GM10248 (cell line): ENCODE results near the gene GARIN5A.

Source experiments
- CTCF ChIA-PET: fragments of 300-600 bp; sonication (Branson Sonifier 250); formaldehyde crosslinking; extraction: SDS; loops from one replicate; lab custom pipeline; 2021; ENCODE audit warnings: antibody characterized with exemption; lab: Yijun Ruan, JAX
- POLR2A ChIA-PET: fragments of 350-650 bp; sonication (Branson Sonifier 250); formaldehyde crosslinking; extraction: SDS; loops from one replicate; lab custom pipeline; 2020; ENCODE audit warnings: antibody characterized with exemption; lab: Yijun Ruan, JAX
- DNase-seq: peaks from one replicate; pipeline ENCODE4 v3.0.0; 2012; ENCODE audit errors: extremely low spot score
- TF ChIP-seq, protein P1 (sequence below): IDR thresholded peaks from 2 replicates; pipeline ENCODE4 v1.5.1; 2012; ENCODE audit warnings: mild to moderate bottlenecking, low read depth; ENCODE audit errors: extremely low read depth, missing control alignments, control extremely low read depth

Gene GARIN5A

DNA sequence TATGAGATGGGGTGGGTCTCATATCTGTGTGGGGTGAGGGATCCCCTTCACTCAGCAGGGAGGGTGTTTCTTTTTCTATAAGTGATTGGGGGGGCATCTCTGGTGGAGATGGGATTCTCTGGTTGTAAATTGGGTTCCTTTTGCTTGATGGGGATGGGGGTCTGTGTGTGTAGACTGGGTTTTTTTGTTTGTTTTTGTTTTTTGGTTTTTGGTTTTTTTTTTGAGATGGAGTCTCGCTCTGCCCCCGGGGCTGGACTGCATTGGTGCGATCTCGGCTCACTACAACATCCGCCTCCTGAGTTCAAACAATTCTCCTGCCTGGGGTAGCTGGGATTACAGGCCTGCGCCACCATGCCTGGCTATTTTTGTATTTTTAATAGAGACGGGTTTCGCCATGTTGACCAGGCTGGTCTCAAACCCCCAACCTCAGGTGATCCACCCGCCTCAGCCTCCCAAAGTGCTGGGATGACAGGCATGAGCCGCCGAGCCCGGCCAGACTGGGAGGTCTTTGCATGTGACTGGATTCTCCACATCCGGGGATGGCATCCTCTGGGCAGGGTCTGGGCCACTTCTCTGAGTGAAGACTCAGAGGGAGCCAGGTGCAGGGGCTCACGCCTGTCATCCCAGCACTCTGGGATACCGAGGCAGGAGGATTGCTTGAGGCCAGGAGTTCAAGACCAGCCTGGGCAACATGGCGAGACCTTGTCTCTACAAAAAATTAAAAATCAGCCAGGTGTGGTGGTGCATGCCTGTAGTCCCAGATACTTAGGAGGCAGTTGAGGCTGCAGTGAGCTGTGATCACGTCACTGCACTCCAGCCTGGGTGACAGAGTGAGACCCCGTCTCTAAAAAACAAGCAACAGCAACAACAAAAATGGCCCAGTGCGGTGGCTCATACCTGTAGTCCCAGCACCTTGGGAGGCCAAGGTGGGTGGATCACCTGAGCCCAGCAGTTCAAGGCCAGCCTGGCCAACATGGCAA lies 43.2 kb downstream of the GARIN5A start:
- ChIA-PET POLR2A (interaction anchor here (1.4 kb wide), 1 partner anchor 10 kb away, joined by 6 read pairs; no protein-coding TSS in a partner anchor), CTCF (interaction anchor here (1.1 kb wide), 1 partner anchor 10 kb away, joined by 3 read pairs; no protein-coding TSS in a partner anchor)
- TF ChIP-seq, protein P1, sequence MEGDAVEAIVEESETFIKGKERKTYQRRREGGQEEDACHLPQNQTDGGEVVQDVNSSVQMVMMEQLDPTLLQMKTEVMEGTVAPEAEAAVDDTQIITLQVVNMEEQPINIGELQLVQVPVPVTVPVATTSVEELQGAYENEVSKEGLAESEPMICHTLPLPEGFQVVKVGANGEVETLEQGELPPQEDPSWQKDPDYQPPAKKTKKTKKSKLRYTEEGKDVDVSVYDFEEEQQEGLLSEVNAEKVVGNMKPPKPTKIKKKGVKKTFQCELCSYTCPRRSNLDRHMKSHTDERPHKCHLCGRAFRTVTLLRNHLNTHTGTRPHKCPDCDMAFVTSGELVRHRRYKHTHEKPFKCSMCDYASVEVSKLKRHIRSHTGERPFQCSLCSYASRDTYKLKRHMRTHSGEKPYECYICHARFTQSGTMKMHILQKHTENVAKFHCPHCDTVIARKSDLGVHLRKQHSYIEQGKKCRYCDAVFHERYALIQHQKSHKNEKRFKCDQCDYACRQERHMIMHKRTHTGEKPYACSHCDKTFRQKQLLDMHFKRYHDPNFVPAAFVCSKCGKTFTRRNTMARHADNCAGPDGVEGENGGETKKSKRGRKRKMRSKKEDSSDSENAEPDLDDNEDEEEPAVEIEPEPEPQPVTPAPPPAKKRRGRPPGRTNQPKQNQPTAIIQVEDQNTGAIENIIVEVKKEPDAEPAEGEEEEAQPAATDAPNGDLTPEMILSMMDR, result no peak
- DNase-seq, result no peak

DNA sequence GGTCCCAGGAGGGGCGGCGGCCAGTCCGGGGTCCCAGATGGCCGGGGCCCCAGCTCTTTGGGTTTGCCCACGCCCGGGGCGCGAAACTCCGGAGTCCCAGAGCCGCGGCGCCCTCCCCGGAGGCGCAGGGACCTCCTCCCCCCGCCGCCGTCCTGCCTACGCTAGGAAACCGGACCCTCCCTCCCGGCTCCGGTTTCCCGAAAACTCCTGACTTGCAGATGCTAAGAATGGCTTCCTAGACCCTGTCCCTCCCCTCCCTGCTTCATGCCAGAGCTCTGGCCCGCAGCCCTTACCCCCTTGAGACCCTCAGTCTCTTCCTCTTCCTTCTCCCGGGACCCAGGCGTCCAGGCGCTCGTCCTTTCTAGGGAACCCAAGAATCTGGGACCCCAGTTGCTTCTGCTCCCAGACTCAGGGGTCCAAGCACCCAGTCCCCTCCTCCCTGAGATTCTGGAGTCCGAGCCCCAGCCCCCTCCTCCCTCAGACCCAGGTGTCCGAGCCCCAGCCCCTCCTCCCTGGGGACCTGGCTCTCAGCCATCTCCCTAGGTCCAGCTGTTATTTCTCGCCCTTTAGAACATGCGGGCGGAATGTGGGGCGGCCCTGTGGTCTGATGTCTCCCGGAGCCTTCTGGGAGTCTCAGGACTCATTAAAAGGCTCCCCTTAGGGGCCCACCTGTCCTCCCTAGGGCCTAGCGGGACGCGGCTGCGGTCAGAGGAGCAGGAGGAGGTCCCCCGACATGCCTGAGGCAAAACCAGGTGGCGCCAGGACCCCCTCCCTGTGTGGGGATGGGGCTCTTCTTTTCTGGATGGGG lies 44.2 kb downstream of the GARIN5A start, which contains the start of gene MYBPC2:
Gene MYBPC2, plus strand, starts transcription at position 672 of the 808 bp plus-strand sequence. Its CDS starts 62 bp downstream, at position 734.
- ChIA-PET CTCF (interaction anchor here (0.8 to 1.1 kb wide), 2 partner anchors 11 to 28 kb away, joined by 3 to 4 read pairs; no protein-coding TSS in a partner anchor), POLR2A (interaction anchor here (0.6 kb wide), 1 partner anchor 54 kb away, joined by 3 read pairs; no protein-coding TSS in a partner anchor)
- no peak for DNase-seq
- TF ChIP-seq, protein P1, result no peak

DNA sequence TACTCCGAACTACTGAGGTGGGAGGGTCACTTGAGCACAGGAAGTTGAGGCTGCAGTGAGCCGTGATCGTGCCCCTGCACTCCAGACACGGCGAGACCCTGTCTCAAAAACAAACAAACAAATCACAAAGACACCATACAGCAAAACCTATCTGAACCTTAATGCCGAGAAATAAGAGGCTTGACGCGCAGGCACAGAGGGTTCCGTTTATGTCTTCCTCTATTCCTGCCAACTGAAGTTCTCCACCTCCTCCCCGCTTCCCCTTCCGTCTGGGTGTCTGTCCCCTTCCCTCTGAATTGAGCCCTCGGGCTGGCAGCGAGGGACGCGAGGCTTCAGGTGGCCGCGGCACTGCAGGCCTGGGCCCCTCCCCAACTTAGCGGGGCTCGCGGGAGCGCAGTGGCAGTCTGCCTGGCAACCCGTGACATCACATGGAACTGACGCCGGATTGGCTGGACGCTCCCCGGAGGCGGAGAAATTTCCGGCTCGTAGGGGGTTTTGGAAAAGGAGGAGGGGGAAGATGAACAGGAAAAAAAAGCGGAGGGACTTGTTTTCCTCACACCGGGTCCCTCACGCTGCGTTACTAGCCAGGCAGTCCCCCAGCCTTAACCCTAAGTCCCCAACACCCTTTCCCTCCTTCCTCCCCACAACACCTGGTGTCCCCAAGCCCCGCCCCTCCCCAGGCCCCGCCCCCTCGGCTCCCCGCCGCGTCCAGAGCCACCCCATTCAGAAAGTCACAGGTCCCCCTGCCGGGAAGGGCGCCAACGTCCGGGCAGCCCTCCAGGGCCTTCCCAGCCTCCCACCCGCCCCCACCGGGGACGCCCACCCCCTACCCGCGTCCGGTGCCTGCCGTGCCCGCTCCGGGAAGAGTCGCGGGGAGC lies 45.1 kb downstream of the GARIN5A start:
- peak; percentile 89 for DNase-seq
- TF ChIP-seq, protein P1, result no peak
- CTCF ChIA-PET, result interaction anchor here (0.8 to 1.9 kb wide), 4 partner anchors 12 to 74 kb away, joined by 3 to 7 read pairs (median 5); no protein-coding TSS in a partner anchor
- POLR2A ChIA-PET, result interaction anchor here (0.7 to 0.9 kb wide), 2 partner anchors 13 to 43 kb away, joined by 4 to 15 read pairs; no protein-coding TSS in a partner anchor

DNA sequence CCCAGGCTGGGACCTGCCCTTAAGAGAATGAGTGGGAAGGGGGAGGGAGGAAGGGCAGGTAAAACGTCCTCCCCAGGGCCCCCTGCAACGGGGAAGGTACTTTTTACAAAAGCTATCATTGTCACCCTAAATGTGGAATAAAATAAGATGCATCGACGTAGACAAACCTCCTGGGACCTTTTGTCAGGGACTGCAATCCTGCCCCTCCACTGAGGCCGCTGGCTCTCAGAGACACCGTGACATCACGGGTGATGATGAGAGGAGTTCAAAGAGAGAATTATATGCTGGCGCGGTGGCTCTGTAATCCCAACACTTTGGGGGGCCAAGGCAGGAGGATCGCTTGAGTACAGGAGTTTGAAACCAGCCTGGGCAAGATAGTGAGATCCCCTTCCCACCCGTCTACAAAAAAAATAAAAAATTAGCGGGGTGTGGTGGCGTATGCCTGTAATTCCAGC lies 45.7 kb downstream of the GARIN5A start:
- TF ChIP-seq, protein P1, result no peak
- CTCF ChIA-PET, result interaction anchor here (1.1 to 1.9 kb wide), 5 partner anchors 16 to 73 kb away, joined by 3 to 9 read pairs (median 6); no protein-coding TSS in a partner anchor
- DNase-seq, result no peak
- POLR2A ChIA-PET, result interaction anchor here (0.7 to 0.9 kb wide), 2 partner anchors 13 to 42 kb away, joined by 4 to 15 read pairs; no protein-coding TSS in a partner anchor

DNA sequence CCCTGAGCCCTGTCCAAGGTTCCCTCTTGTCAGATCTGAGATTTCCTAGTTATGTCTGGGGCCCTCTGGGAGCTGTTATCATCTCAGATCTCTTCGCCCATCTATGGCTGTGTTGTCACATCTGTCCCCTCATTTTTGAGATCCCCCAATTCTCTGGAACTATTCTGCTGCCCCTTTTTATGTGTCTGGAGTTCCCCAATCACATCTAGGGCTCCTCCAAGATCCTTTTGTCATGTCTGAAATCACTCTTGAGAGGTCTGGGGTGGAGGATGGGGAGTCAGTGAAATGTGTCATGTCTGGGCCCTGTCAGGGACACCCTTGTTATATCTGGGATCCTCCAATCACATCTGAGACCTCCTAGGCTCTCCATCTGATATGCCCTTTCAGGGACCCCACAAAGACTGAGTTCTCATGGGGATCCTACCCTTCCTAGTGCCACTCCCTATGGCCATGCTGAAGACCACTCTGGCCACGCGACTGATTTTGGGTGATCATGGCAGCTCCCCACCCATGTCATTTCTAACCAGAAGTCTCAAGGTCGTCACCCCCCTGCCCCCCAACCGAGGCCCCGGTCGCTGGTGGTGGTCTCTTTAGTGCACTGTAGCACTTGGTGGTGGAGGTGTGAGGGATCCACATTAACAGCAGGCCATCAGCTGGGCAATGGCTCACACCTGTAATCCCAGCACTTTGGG lies 47.7 kb downstream of the GARIN5A start:
- DNase-seq, result no peak
- ChIA-PET CTCF (interaction anchor here (2.1 to 4.0 kb wide), 2 partner anchors 11 to 32 kb away, joined by 7 to 14 read pairs; partner anchors contain the start of gene SPIB), POLR2A (interaction anchor here (0.7 to 1.4 kb wide), 3 partner anchors 11 to 100 kb away, joined by 3 to 5 read pairs (median 4); partner anchors contain the start of genes KCNC3 and SPIB)
- TF ChIP-seq, protein P1, result no peak
